ENCODE data around the gene HLA-DMA.
A peak's percentile ranks its signal among the peaks of the same experiment; 100 is the strongest.

Gene HLA-DMA

GRCh38 chr6:32952817-32953739, at the start of gene HLA-DMA:
TSS of gene HLA-DMA (minus strand) at chr6:32953097. CDS start at chr6:32953036, 61 bp downstream.
- DNase-seq (ENCODE audit: low spot score) (peak; percentile 41), FAIRE-seq (no peak)

- no peak for FAIRE-seq
- DNase-seq (ENCODE audit: low spot score) = no peak
These were observed 48.8 kb upstream of the HLA-DMA start for GRCh38 chr6:33001685-33002084.

- DNase-seq (ENCODE audit: low spot score) (peak; percentile 41), FAIRE-seq (no peak)
These were observed 47.2 kb upstream of the HLA-DMA start for GRCh38 chr6:33000055-33000454.

GRCh38 chr6:32995448-32995847, 42.6 kb upstream of the HLA-DMA start:
- no peak for DNase-seq (ENCODE audit: low spot score)
- no peak for FAIRE-seq

- FAIRE-seq (no peak), DNase-seq (ENCODE audit: low spot score) (no peak)
These were observed 40.6 kb upstream of the HLA-DMA start for GRCh38 chr6:32993363-32993973.

GRCh38 chr6:32991972-32992371, 39.1 kb upstream of the HLA-DMA start:
- no peak for DNase-seq (ENCODE audit: low spot score)
- FAIRE-seq = no peak

- no peak for DNase-seq (ENCODE audit: low spot score)
- peak; percentile 30 for FAIRE-seq
These were observed 36.5 kb upstream of the HLA-DMA start for GRCh38 chr6:32989368-32989767.

GRCh38 chr6:32984622-32985389, 31.9 kb upstream of the HLA-DMA start:
- DNase-seq (ENCODE audit: low spot score) = peak; percentile 79
- no peak for FAIRE-seq

- FAIRE-seq (no peak), DNase-seq (ENCODE audit: low spot score) (no peak)
These were observed 31.2 kb upstream of the HLA-DMA start for GRCh38 chr6:32983964-32984621.

- DNase-seq (ENCODE audit: low spot score) (no peak), FAIRE-seq (no peak)
These were observed 30.6 kb upstream of the HLA-DMA start for GRCh38 chr6:32983493-32983848.

- DNase-seq (ENCODE audit: low spot score) = no peak
- FAIRE-seq = no peak
These were observed 30.0 kb upstream of the HLA-DMA start for GRCh38 chr6:32982702-32983492.

GRCh38 chr6:32982084-32982701, 29.3 kb upstream of the HLA-DMA start:
- DNase-seq (ENCODE audit: low spot score) = no peak
- FAIRE-seq = no peak

- DNase-seq (ENCODE audit: low spot score) = no peak
- FAIRE-seq = no peak
These were observed 27.7 kb upstream of the HLA-DMA start for GRCh38 chr6:32980488-32981038.

- DNase-seq (ENCODE audit: low spot score) (no peak), FAIRE-seq (no peak)
These were observed 27.0 kb upstream of the HLA-DMA start for GRCh38 chr6:32979720-32980487.

GRCh38 chr6:32977953-32978324, 25.0 kb upstream of the HLA-DMA start:
- no peak for FAIRE-seq

GRCh38 chr6:32977272-32977952, 24.5 kb upstream of the HLA-DMA start:
- DNase-seq (ENCODE audit: low spot score) = no peak
- FAIRE-seq = no peak

More at GRCh38 chr6:32977953-32978324, 25.0 kb upstream of the HLA-DMA start:
- no peak for DNase-seq (ENCODE audit: low spot score)

GRCh38 chr6:32976334-32977069, 23.6 kb upstream of the HLA-DMA start:
- DNase-seq (ENCODE audit: low spot score) (no peak), FAIRE-seq (no peak)

- FAIRE-seq = no peak
- DNase-seq (ENCODE audit: low spot score) = no peak
These were observed 23.0 kb upstream of the HLA-DMA start for GRCh38 chr6:32975886-32976285.
